HG03457 (cell line): Measurements from ENCODE around the gene FAM185A.
"Not testable (repeated sequence)": the region's sequence is repeated elsewhere in the genome, so short reads cannot be mapped to it uniquely, and the experiment has no call there.

Experiments used
- ATAC-seq: cut with Tn5 transposase; IDR thresholded peaks from one replicate; pipeline ENCODE4 v1.9.1; 2021; ENCODE audit warnings: moderate number of reproducible peaks; ENCODE audit not compliant: unreplicated experiment

The FAM185A gene

GRCh38 chr7:102776217-102776616 is 27.4 kb downstream of the FAM185A start:
- not testable (repeated sequence) for ATAC-seq

- ATAC-seq, result not testable (repeated sequence)
These were observed 29.9 kb downstream of the FAM185A start for GRCh38 chr7:102778663-102779062.

GRCh38 chr7:102780926-102781325 is 32.1 kb downstream of the FAM185A start:
- not testable (repeated sequence) for ATAC-seq

- ATAC-seq, result not testable (repeated sequence)
These were observed 40.0 kb downstream of the FAM185A start for GRCh38 chr7:102788770-102789169.

- ATAC-seq, result not testable (repeated sequence)
These were observed 41.7 kb downstream of the FAM185A start for GRCh38 chr7:102790364-102791100.

GRCh38 chr7:102791367-102791766 is 42.6 kb downstream of the FAM185A start:
- ATAC-seq, result not testable (repeated sequence)

- not testable (repeated sequence) for ATAC-seq
These were observed 43.0 kb downstream of the FAM185A start for GRCh38 chr7:102791831-102792230.

- ATAC-seq, result not testable (repeated sequence)
These were observed 45.8 kb downstream of the FAM185A start for GRCh38 chr7:102794567-102794966.

- ATAC-seq, result not testable (repeated sequence)
These were observed 47.3 kb downstream of the FAM185A start for GRCh38 chr7:102795987-102796595.

GRCh38 chr7:102806613-102807012 is 57.8 kb downstream of the FAM185A start:
- ATAC-seq, result no peak

- no peak for ATAC-seq
These were observed 62.1 kb downstream of the FAM185A start for GRCh38 chr7:102810916-102811315.

- ATAC-seq, result no peak
These were observed 63.3 kb downstream of the FAM185A start for GRCh38 chr7:102811942-102812678.

GRCh38 chr7:102813191-102814024 is 64.6 kb downstream of the FAM185A start:
- ATAC-seq, result no peak

- ATAC-seq, result no peak
These were observed 65.2 kb downstream of the FAM185A start for GRCh38 chr7:102814025-102814471.

GRCh38 chr7:102817616-102818573 is 69.1 kb downstream of the FAM185A start:
- ATAC-seq, result no peak

GRCh38 chr7:102819151-102819550 is 70.4 kb downstream of the FAM185A start:
- no peak for ATAC-seq

GRCh38 chr7:102821994-102822747 is 73.4 kb downstream of the FAM185A start:
- no peak for ATAC-seq

GRCh38 chr7:102823390-102824119 is 74.8 kb downstream of the FAM185A start:
- no peak for ATAC-seq
